GM12872 (cell line): ENCODE data around the gene AKR1C1.

ENCODE experiments used
- TF ChIP-seq, protein P1 (sequence below): IDR thresholded peaks from 3 replicates; pipeline ENCODE4 v1.5.1; 2011; ENCODE audit warnings: low read depth, mild to moderate bottlenecking, low read length, moderate library complexity; ENCODE audit not compliant: insufficient read depth

Gene AKR1C1

DNA sequence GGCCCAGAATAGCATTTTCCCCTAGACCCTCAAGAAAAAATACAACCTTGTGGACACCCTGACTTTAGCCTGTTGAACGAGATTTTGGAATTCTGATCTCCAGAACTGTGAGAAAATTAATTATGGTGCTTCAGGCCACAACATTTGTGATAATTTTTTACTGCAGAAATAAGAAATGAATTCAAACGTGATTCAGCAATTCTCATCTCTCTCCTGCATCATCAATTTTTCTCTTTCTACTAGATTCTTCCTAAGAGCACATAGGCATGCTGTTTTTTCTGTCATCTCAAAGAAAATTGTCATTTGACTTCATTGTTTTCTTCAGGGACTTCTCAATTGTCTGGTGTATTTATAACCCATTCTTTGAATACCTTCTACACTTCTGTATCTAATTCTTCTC is 49.4 kb downstream of the AKR1C1 start:
- TF ChIP-seq, protein P1, sequence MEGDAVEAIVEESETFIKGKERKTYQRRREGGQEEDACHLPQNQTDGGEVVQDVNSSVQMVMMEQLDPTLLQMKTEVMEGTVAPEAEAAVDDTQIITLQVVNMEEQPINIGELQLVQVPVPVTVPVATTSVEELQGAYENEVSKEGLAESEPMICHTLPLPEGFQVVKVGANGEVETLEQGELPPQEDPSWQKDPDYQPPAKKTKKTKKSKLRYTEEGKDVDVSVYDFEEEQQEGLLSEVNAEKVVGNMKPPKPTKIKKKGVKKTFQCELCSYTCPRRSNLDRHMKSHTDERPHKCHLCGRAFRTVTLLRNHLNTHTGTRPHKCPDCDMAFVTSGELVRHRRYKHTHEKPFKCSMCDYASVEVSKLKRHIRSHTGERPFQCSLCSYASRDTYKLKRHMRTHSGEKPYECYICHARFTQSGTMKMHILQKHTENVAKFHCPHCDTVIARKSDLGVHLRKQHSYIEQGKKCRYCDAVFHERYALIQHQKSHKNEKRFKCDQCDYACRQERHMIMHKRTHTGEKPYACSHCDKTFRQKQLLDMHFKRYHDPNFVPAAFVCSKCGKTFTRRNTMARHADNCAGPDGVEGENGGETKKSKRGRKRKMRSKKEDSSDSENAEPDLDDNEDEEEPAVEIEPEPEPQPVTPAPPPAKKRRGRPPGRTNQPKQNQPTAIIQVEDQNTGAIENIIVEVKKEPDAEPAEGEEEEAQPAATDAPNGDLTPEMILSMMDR: no peak

DNA sequence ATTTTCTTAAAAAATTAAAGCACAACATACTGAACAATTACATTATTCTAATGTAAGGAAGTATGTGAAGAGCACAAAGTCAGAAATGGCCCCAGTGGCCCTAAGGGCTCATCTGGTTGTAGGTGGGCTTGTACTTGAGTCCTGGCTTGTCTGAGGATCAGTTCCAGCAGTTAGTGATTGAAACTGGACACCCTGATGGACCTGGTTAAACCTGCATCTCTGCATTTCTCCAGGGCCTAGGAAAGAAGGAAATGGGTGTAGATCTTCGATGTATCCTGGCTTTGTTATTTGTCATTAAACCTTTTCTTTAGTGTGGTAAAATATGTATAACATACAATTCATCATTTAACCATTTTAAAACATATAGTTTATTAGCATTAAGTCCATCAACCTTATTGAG is 50.2 kb downstream of the AKR1C1 start:
- TF ChIP-seq, protein P1: no peak

DNA sequence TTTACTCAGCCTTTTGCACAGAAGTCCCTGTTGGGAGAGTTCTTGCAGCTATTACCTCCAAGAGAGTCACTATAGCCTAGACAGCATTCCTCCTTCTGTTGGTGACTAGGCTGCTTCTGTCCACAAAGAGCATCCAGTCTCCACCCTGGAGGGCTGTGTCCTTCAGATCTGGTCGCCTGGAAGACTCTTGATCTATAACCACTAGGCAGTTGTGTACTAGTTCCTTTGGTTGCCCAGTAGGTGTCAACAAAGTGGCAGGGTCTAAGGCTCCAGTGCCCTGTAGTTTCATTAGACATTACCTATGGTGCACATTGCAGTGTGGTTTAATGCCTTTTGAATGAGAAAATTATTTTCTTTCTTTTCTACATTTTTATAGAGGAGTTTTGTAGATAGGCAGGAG is 51.7 kb downstream of the AKR1C1 start:
- TF ChIP-seq, protein P1: no peak

DNA sequence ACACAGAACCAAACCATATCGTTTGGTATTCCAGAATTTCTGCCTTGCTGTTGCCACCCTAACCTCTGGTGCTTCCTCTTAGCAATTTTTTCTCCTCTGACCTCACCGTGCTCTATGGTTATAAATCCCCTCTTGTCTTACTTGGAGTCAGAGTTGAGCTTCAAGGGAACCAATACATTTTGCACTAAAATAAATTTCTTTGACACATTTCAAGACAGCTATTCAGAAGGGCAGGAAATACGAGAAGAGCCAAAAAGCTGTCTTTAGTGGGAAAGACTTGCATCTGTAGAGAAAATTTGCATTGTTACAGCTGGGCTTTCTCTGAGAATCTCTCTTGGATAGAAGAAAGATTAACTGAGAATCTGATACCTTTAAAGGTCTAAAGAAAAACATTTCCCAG is 54.9 kb downstream of the AKR1C1 start:
- TF ChIP-seq, protein P1: no peak

DNA sequence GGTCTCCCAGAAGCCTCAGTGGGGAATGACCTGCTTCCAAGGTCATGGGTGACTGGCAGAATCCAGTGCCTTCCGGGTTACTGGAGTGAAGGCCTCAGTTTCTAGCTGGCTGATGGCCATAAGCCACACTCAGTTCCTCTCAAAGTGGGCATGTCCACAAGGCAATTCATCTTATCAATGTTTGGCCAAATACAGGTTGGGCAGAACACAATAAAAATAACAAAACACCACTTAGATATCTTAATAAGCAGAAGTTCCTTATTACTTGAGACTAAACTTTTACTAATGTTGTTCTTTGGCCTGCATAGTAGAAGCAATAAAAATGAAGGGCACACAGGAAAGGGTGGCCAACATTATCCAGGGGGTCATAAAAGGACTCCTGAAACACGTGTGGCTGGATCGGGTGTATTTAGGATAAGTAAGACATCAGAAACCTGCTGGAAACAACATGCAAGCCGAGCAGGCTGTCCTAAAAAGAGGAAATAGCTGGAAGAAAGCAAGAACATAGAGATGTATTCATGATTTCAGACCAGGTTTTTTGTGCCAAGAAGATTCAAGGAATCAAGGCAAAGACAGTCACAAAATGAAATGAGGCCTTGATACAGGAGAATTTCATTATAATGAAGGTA is 60.1 kb downstream of the AKR1C1 start:
- TF ChIP-seq, protein P1: no peak

DNA sequence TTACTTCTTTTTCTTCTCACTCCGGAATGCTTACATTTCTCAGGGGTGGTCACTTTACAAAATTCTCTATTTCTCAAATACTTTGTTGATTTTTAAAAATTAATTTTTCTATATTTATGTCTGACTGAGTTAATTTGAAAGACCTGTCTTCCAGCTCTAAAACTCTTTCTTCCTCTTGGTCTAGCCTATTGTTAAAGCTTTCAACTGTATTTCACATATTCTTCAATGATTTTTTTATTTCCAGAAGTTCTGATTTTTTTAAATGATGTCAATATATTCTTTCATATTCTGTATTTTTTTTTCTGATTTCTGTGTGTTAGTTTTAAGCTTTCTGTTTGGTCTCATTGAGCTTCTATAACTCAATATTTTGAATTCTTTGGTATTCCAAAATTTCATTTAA is 67.8 kb downstream of the AKR1C1 start:
- TF ChIP-seq, protein P1: no peak
